ENCODE data around the gene OMP. TPM values are rescaled to one million over a fixed set of nuclear protein-coding genes. Genes with fewer than 3 reads are reported as not detected.

The OMP gene
- total RNA-seq, 1 donor from 2014 or later = not detected

- peaks cover 4% of the 10 kb centered on the region for H3K27me3 Mint-ChIP-seq (ENCODE audit: low read depth)
- peaks cover 13% of the 10 kb centered on the region for H3K36me3 Mint-ChIP-seq (ENCODE audit: low read depth)
- DNase-seq (ENCODE audit: low spot score) = no peak
- no peaks in the 10 kb centered on the region for H3K9me3 Mint-ChIP-seq (ENCODE audit: low read depth)
- H3K4me1 Mint-ChIP-seq (ENCODE audit: low read depth) = peaks cover 10% of the 10 kb centered on the region
- H3K4me3 Mint-ChIP-seq (ENCODE audit: unreplicated experiment) = no peak overlapping the region
- no peak overlapping the region for H3K27ac Mint-ChIP-seq (ENCODE audit: unreplicated experiment)
- no peak for TF ChIP-seq CTCF (IDR thresholded peaks at IDR 0.05)
Measured at GRCh38 chr11:77125191-77125590, 22.6 kb downstream of the OMP start.

- Mint-ChIP-seq H3K4me3 (ENCODE audit: unreplicated experiment) (no peak overlapping the region), H3K36me3 (ENCODE audit: low read depth) (peaks cover 12% of the 10 kb centered on the region), H3K4me1 (ENCODE audit: low read depth) (peaks cover 10% of the 10 kb centered on the region), H3K27ac (ENCODE audit: unreplicated experiment) (no peak overlapping the region), H3K9me3 (ENCODE audit: low read depth) (no peaks in the 10 kb centered on the region), H3K27me3 (ENCODE audit: low read depth) (peaks cover 4% of the 10 kb centered on the region)
- DNase-seq (ENCODE audit: low spot score) = no peak
- TF ChIP-seq CTCF (IDR thresholded peaks at IDR 0.05) = no peak
Measured at GRCh38 chr11:77125695-77126094, 23.1 kb downstream of the OMP start.

- Mint-ChIP-seq H3K36me3 (ENCODE audit: low read depth) (peaks cover 8% of the 10 kb centered on the region), H3K9me3 (ENCODE audit: low read depth) (no peaks in the 10 kb centered on the region), H3K27me3 (ENCODE audit: low read depth) (peaks cover 4% of the 10 kb centered on the region), H3K4me3 (ENCODE audit: unreplicated experiment) (peak overlapping the region; percentile 51), H3K4me1 (ENCODE audit: low read depth) (peaks cover 10% of the 10 kb centered on the region), H3K27ac (ENCODE audit: unreplicated experiment) (no peak overlapping the region)
- TF ChIP-seq CTCF (IDR thresholded peaks at IDR 0.05) = no peak
- no peak for DNase-seq (ENCODE audit: low spot score)
Measured at GRCh38 chr11:77126156-77126775, 23.6 kb downstream of the OMP start.

- peaks cover 4% of the 10 kb centered on the region for H3K27me3 Mint-ChIP-seq (ENCODE audit: low read depth)
- peaks cover 8% of the 10 kb centered on the region for H3K36me3 Mint-ChIP-seq (ENCODE audit: low read depth)
- no peaks in the 10 kb centered on the region for H3K9me3 Mint-ChIP-seq (ENCODE audit: low read depth)
- peaks cover 10% of the 10 kb centered on the region for H3K4me1 Mint-ChIP-seq (ENCODE audit: low read depth)
- H3K4me3 Mint-ChIP-seq (ENCODE audit: unreplicated experiment) = peak overlapping the region; percentile 67
- no peak for TF ChIP-seq CTCF (IDR thresholded peaks at IDR 0.05)
- H3K27ac Mint-ChIP-seq (ENCODE audit: unreplicated experiment) = no peak overlapping the region
- DNase-seq (ENCODE audit: low spot score) = no peak
Measured at GRCh38 chr11:77126861-77127234, 24.2 kb downstream of the OMP start.

GRCh38 chr11:77127235-77127911 lies 24.7 kb downstream of the OMP start:
- Mint-ChIP-seq H3K27me3 (ENCODE audit: low read depth) (peaks cover 4% of the 10 kb centered on the region), H3K4me1 (ENCODE audit: low read depth) (peaks cover 10% of the 10 kb centered on the region), H3K9me3 (ENCODE audit: low read depth) (no peaks in the 10 kb centered on the region), H3K36me3 (ENCODE audit: low read depth) (peaks cover 8% of the 10 kb centered on the region), H3K27ac (ENCODE audit: unreplicated experiment) (no peak overlapping the region), H3K4me3 (ENCODE audit: unreplicated experiment) (peak overlapping the region; percentile 67)
- DNase-seq (ENCODE audit: low spot score) = no peak
- peak; percentile 99 for TF ChIP-seq CTCF (IDR thresholded peaks at IDR 0.05)
